ENCODE data around the gene IP6K1. TPM values are rescaled to one million over a fixed set of nuclear protein-coding genes. Genes with fewer than 3 reads are reported as not detected.

The IP6K1 gene
- polyA plus RNA-seq, 1 donor (not counting 4 experiments of a cell fraction or from before 2014, with no cell fraction given), result 24.5 TPM

DNA sequence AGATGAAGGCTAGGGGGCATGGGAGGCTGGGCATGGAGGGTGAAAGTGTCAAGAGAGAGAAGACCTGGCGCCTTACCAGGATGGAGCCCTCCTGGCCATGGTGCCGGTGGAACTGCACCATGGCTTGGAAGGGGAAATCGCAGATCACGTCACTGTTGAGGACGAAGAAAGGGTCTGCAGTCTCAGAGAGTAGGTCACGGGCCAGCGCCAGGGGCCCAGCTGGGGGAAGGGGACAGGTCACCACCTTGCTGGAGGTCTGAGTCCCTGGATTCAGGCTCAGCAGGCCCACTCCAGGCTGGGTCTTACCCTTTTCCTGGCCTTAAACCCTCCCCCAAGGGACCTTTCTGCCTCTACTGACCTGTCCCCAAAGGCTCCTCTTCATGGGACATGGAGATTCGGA is 63.4 kb downstream of the IP6K1 start:
- Histone ChIP-seq H3K4me2 (ENCODE audit: control insufficient read depth, extremely low read depth, insufficient read depth, low read depth, low read length) (peak overlapping the region; percentile 80), H3K4me1 (ENCODE audit: control insufficient read depth, extremely low read depth, insufficient read depth, low read length) (peaks cover 27% of the 10 kb centered on the region), H3K27ac (ENCODE audit: control insufficient read depth, insufficient read depth, low read length) (peak overlapping the region; percentile 96), H3K36me3 (ENCODE audit: control insufficient read depth in 2 of 2, extremely low read depth in 1 of 2, insufficient read depth in 2 of 2, low read length in 2 of 2) (peaks cover 19 to 29% of the 10 kb centered on the region in 2 experiments), H3K9me3 (ENCODE audit: control insufficient read depth, low read depth, low read length) (no peaks in the 10 kb centered on the region), H3K9ac (ENCODE audit: control insufficient read depth, extremely low read depth, insufficient read depth, low read length) (peak overlapping the region; percentile 99), H2AFZ (ENCODE audit: control insufficient read depth, low read length) (no peak overlapping the region), H4K20me1 (ENCODE audit: control insufficient read depth, extremely low read depth, insufficient read depth, low read length) (peaks cover 14% of the 10 kb centered on the region), H3K4me3 (ENCODE audit: control insufficient read depth in 2 of 3, extremely low read depth in 1 of 3, insufficient read depth in 2 of 3, low read depth in 1 of 3, low read length in 3 of 3) (peak overlapping the region; percentile 94 to 99 (median 96)), H3K79me2 (ENCODE audit: control insufficient read depth, insufficient read depth, low read length) (peaks cover 17% of the 10 kb centered on the region), H3K9me1 (ENCODE audit: control insufficient read depth, extremely low read depth, insufficient read depth, low read length) (no peaks in the 10 kb centered on the region), H3K27me3 (ENCODE audit: control insufficient read depth, extremely low read depth, insufficient read depth, low read length) (no peaks in the 10 kb centered on the region)
- DNase-seq (ENCODE audit: low read depth, low spot score) (no peak), FAIRE-seq (no peak)
- dilution Hi-C loops (cut with MboI; ENCODE audit: extremely low pct_ligation_motif_present, low sequenced_read_pairs), result no loop called here
- TF ChIP-seq, protein P1, sequence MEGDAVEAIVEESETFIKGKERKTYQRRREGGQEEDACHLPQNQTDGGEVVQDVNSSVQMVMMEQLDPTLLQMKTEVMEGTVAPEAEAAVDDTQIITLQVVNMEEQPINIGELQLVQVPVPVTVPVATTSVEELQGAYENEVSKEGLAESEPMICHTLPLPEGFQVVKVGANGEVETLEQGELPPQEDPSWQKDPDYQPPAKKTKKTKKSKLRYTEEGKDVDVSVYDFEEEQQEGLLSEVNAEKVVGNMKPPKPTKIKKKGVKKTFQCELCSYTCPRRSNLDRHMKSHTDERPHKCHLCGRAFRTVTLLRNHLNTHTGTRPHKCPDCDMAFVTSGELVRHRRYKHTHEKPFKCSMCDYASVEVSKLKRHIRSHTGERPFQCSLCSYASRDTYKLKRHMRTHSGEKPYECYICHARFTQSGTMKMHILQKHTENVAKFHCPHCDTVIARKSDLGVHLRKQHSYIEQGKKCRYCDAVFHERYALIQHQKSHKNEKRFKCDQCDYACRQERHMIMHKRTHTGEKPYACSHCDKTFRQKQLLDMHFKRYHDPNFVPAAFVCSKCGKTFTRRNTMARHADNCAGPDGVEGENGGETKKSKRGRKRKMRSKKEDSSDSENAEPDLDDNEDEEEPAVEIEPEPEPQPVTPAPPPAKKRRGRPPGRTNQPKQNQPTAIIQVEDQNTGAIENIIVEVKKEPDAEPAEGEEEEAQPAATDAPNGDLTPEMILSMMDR (optimal IDR thresholded peaks at IDR 0.05 in 1 of 3, IDR thresholded peaks at IDR 0.05 in 1 of 3, conservative IDR thresholded peaks at IDR 0.05 in 1 of 3; ENCODE audit: extremely low read depth in 1 of 3, insufficient read depth in 2 of 3, low read length in 3 of 3), result no peak
- TF ChIP-seq EZH2 (IDR thresholded peaks at IDR 0.05; ENCODE audit: low read length), result no peak

DNA sequence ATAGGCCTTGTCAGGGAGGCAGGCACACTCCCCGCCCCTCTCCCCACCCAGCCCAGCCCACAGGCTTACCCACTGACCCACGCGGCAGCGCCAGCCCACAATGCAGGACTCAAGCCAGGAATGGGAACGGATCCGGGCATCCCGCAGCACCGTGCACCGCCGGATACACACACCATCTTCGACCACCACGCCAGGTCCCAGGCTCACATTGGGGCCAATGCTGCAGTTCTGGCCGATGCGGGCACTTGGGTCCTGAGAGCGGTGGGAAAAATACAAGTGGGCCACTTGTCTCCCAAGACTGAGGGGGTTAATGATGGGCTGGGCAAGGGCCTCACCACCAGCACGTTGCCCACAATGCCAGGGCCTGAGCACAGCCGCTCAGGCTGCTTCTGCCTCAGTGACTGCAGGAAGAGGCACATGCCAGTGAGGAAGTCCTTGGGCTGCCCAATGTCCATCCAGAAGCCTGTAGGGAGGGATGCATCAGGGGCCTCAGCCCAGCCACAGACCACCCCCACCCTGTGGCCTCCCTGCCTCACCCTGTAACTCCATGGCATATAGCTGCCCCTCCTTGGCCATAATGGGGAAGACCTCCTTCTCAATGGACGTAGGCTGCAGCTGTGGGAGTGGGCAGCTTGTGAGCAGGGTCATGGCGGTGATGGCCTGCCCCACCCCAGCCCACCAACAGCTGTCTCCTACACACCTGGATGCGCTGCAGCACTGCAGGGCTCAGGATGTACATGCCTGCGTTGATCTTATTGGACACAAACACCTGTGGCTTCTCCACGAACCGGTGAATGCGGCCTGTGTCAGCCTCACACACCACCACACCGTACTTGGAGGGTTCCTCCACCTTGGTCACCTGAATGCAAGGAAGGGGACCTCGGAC is 64.2 kb downstream of the IP6K1 start:
- FAIRE-seq (no peak), DNase-seq (ENCODE audit: low read depth, low spot score) (no peak)
- dilution Hi-C loops (cut with MboI; ENCODE audit: extremely low pct_ligation_motif_present, low sequenced_read_pairs), result no loop called here
- no peak for TF ChIP-seq EZH2 (IDR thresholded peaks at IDR 0.05; ENCODE audit: low read length)
- TF ChIP-seq, protein P1 (optimal IDR thresholded peaks at IDR 0.05 in 1 of 3, IDR thresholded peaks at IDR 0.05 in 1 of 3, conservative IDR thresholded peaks at IDR 0.05 in 1 of 3; ENCODE audit: extremely low read depth in 1 of 3, insufficient read depth in 2 of 3, low read length in 3 of 3), result no peak
- Histone ChIP-seq H3K27ac (ENCODE audit: control insufficient read depth, insufficient read depth, low read length) (no peak overlapping the region), H3K4me1 (ENCODE audit: control insufficient read depth, extremely low read depth, insufficient read depth, low read length) (peaks cover 28% of the 10 kb centered on the region), H3K36me3 (ENCODE audit: control insufficient read depth in 2 of 2, extremely low read depth in 1 of 2, insufficient read depth in 2 of 2, low read length in 2 of 2) (peaks cover 15 to 26% of the 10 kb centered on the region in 2 experiments), H2AFZ (ENCODE audit: control insufficient read depth, low read length) (no peak overlapping the region), H3K9ac (ENCODE audit: control insufficient read depth, extremely low read depth, insufficient read depth, low read length) (peak overlapping the region; percentile 99), H3K27me3 (ENCODE audit: control insufficient read depth, extremely low read depth, insufficient read depth, low read length) (no peaks in the 10 kb centered on the region), H3K9me1 (ENCODE audit: control insufficient read depth, extremely low read depth, insufficient read depth, low read length) (no peaks in the 10 kb centered on the region), H3K4me3 (ENCODE audit: control insufficient read depth in 2 of 3, extremely low read depth in 1 of 3, insufficient read depth in 2 of 3, low read depth in 1 of 3, low read length in 3 of 3) (peak overlapping the region in 1 of 3 experiments; percentile 94), H4K20me1 (ENCODE audit: control insufficient read depth, extremely low read depth, insufficient read depth, low read length) (peaks cover 14% of the 10 kb centered on the region), H3K79me2 (ENCODE audit: control insufficient read depth, insufficient read depth, low read length) (peaks cover 17% of the 10 kb centered on the region), H3K9me3 (ENCODE audit: control insufficient read depth, low read depth, low read length) (no peaks in the 10 kb centered on the region), H3K4me2 (ENCODE audit: control insufficient read depth, extremely low read depth, insufficient read depth, low read depth, low read length) (peak overlapping the region; percentile 80)
